MM.1S (cell line): Measurements from ENCODE around the gene CD5L.

Source experiments
- CTCF ChIP-seq: fragments of 300-600 bp; sonication (generic); IDR thresholded peaks from 2 replicates; pipeline ENCODE4 v1.5.1; 2016; ENCODE audit warnings: antibody characterized with exemption, low read length, mixed read lengths
- EZH2 ChIP-seq: fragments of 300-600 bp; sonication (generic); optimal IDR thresholded peaks from 2 replicates; pipeline ENCODE3; 2017; ENCODE audit warnings: low read depth, mild to moderate bottlenecking, antibody characterized with exemption, low read length, mixed read lengths
- EZH2phosphoT487 ChIP-seq: fragments of 300-600 bp; sonication (generic); IDR thresholded peaks from 2 replicates; pipeline ENCODE4 v1.6.1; 2018; ENCODE audit warnings: antibody characterized with exemption, low read length

- no peak for TF ChIP-seq CTCF
- TF ChIP-seq EZH2phosphoT487 = no peak
- no peak for TF ChIP-seq EZH2
These were observed 60.6 kb downstream of the CD5L start for GRCh38 chr1:157781048-157781447.
